GM18508 (cell line): ENCODE results near the gene PRG2.

ENCODE experiments used
- ATAC-seq: cut with Tn5 transposase; IDR thresholded peaks from one replicate; pipeline ENCODE4 v1.9.1; 2021; ENCODE audit warnings: moderate number of reproducible peaks; ENCODE audit not compliant: insufficient read depth, unreplicated experiment

Gene PRG2, protein sequence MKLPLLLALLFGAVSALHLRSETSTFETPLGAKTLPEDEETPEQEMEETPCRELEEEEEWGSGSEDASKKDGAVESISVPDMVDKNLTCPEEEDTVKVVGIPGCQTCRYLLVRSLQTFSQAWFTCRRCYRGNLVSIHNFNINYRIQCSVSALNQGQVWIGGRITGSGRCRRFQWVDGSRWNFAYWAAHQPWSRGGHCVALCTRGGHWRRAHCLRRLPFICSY

DNA sequence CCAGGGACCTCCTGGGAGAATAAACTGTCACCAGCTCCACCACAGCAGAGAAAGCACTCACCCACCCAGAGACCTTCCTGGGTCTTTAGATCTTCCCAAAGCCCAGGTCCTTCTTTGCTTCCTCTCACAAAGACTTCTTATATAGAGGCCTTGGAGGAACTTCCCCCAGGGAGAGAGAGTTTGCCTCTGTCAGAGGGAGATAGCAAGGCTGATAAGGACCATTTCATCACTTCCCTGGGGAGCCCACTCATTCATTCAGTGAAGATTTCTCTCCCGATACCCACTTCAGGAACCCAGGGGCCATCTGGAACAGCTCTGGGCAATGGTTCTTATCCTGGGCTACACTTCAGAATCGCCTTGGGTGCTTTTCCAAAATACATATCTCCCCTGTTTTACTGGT lies at the start of gene PRG2:
TSS of gene PRG2 (minus strand) at position 116 of the 400 bp plus-strand sequence. CDS start 706 bp downstream, outside the sequence.
- no peak for ATAC-seq

DNA sequence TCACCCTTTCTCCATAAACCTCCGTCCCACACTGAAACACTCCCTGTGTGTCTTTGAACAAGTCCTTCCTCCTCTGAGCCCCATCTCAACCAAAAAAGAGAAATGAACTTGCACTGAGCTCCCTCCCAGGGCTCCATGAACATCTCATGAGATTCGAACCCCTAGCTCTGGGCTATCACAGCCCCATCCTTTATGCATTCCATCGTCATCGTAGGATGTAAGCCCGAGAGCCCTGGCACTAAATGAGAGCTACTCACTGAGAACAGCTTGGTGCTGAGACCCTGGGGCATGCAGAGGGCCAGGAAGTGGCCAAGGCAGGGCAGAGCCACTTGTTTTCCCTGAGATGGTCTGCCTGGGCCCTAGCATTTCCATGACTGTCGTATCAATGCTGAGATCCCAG lies 49.3 kb upstream of the PRG2 start:
- no peak for ATAC-seq

DNA sequence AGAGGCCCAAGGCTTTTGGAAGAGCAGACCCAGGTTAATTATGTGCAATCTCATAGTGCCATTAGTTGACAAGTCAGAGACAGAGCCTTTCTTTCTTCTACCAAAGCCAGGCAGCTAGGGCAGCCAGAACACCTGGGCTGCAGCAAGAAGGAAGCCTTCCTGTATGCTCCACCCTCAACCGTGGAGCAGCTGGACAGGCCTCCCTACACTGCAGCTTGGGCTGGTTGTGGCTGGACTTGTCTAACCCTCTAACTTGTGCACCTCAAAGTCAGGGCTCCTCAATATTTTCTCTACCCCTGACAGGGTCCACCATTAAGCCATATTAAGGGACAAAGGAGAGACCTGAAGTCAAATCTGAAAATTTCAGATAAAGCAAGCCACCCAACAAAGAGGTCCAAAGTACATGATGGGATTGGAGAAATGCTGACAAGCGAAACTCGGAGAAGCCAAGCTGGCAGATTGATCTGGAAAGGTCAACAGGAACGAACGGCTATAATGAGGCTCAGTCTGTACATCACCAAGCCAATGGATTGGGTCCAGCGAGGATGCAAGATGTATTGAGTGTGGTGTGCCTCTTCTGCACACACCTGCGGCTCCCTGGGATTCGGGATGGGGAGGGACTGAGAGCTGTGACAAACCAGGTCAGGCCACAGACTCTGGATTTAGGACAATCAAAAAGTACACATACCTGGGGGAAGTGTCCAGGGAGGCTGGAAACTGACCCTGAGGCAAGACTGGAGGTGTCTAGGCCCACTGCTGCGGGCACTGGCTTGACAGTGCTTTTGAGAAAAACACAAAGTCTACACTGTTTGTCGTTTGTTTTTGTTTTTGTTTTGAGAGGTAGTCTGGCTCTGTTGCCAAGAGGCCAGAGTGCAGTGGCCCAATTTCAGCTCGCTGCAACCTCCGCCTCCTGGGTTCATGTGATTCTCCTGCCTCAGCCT lies 48.2 kb upstream of the PRG2 start:
- ATAC-seq = no peak

DNA sequence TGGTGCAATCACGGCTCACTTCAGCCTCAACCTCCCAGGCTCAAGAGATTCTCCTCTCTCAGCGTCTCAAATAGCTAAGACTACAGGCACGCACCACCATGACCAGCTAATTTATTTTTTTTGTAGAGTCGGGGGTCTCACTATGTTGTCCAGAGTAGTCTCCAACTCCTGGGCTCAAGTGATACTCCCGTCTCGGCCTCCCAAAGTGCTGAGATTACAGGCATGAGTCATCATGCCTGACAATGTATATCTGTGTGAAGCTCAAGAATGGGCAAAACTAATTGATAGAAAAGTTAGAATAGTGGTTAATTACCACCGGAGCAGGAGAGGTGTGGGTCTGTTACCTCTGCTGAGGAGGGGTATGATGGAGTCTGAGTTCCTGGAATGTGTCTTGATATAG lies 45.6 kb upstream of the PRG2 start:
- ATAC-seq = no peak

DNA sequence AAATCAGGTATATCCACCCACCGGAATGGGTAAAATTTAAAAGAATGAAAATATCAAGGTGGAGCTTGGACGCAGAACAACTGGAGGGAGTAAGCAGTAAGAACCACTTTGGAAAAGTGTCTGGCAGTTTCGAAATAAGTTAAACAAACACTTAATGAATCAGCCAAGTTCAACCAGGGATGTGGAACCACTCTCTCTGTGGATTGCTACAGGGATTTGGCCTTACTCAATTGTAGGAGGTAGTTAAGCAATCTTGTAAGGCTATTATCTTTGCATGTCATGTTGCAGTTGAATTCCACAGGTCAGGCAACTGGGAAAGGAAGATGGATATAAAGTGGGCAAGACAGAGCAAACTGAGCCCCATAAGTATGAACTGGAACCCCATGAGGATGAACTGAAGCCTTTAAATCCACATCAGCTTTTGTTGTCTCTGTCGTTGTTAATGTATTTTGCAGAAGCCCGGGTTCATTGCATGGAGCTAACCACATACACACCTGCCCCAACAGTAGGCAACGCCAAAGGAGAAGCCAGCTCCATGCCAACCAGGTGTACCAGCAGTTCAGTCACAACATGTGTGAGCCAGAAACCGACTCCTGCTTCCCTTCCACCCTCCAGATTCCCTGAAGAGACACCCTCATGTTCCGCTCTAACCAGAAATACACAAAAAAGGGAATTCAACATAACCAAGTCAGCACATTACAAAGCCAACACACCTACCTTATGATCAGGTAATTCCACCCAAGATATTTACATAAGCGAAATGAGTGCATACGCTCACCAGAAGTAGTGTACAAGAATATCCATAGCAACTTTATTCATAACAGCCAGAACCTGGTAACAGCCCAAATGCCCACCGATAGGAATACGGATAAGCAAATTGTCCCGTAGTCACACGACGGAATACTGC lies 44.4 kb upstream of the PRG2 start:
- no peak for ATAC-seq

DNA sequence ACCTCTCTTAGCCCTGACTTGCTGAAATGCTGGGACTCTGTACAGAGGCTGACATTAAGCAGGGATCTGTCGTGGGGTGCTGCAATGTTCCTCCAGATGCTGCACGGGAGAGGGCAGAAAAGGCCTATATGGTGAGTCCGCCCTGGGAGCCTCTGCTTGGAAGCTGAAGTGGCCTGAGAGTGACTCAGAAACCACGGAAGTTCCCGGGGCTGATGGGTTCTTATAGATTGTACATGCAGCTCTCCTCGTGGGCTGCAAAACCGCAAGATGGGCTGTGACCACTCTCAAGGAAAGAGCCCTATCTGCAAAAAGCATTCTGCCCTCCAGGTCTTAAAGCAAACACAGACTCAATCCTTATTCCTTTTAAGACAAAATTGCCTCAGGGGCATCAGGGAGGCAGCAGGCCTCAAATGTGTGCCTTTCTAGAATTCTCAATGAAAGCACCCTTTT lies 42.3 kb upstream of the PRG2 start:
- no peak for ATAC-seq

DNA sequence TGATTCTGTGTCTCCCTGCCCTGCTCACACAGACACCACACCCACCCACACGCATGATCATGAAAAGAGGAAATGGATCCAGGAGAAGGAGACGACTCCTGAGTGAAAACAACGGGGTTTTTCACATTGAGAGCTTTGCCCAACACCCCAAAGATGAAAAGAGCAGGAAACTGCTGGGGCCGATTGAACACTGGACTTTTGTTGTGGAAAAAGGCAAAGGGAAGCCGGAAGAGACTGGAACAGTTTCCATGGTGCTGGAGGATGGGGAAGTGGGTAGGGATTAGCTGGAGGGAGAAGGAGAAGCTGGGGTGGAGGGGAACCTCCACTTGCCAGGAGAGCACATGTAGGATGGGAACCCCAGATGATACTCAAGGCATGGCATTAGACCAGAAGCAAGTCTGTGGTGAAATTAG lies 41.7 kb upstream of the PRG2 start:
- ATAC-seq = no peak

DNA sequence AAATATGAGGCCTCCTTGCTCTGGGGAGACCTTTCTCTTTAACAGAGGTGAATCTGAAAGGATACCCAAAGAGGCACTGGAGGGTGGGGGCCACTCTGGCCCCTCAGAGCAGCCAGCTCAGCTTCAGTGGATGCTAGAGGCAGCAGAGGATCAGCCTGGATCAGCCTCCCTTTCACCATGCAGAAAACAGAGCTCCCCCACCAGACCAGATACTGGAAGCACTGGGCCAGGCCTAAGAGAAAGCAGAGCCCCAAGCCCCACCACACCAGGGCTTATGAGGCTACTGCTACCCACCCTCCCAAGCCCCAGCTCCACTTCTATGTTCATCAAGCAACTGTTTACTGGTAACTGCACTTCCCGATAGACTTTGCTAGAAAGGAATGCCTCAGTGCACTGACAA lies 40.5 kb upstream of the PRG2 start:
- ATAC-seq = no peak

DNA sequence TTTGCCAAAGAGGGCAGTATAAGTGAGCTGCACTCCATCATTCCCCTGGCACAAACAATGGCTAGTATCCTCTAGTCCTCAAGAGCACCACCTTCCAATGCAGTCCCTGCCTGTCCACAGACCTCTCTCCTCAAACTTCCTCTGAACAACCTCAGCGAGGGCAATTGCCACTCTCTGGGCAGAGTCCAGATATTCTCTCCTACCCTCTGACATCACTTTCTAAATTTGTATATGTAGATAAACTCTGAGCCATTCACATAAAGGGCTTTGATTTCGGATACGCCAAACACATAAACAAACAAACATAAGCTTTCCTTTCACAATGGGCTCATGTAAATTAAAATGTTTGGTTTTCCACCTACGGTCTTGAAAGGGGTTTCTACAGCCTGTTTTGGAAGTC lies 39.5 kb upstream of the PRG2 start:
- ATAC-seq = no peak

DNA sequence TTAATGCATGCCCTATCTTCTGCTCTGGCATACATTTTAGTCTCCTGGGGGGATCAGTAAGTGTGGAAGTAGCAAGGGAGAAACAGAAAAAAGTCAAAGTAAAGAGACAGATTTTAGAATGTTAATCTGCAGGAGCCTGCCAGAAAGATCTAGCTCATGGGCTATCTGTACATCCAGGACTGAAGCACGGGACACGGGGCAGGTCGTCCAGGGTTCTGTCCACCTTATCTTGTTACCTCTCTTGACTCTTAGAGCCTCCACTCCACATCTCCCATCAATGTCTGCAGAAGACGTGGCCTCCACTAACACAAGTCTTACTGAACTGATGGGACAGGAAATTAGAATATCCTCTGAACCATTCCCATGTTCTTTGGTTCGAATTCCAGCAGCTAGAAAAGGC lies 38.2 kb upstream of the PRG2 start:
- ATAC-seq = no peak

DNA sequence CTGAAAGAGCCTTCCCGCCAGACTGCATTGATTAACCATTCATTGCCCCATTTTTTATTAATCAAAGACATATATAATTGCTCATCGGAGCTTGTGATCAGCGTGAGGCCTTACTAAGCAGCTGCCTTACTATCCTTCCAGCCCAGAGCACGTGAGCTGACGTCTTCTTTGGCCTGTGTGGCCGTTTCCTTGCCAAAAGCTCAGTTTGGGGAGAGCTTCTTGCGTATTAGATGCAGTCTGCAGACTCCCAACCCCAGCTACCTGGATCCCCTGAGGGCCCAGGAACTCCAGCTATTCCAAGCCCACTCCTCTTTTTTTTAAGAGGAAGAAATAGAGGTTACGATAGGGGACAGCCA lies 37.3 kb upstream of the PRG2 start:
- no peak for ATAC-seq

DNA sequence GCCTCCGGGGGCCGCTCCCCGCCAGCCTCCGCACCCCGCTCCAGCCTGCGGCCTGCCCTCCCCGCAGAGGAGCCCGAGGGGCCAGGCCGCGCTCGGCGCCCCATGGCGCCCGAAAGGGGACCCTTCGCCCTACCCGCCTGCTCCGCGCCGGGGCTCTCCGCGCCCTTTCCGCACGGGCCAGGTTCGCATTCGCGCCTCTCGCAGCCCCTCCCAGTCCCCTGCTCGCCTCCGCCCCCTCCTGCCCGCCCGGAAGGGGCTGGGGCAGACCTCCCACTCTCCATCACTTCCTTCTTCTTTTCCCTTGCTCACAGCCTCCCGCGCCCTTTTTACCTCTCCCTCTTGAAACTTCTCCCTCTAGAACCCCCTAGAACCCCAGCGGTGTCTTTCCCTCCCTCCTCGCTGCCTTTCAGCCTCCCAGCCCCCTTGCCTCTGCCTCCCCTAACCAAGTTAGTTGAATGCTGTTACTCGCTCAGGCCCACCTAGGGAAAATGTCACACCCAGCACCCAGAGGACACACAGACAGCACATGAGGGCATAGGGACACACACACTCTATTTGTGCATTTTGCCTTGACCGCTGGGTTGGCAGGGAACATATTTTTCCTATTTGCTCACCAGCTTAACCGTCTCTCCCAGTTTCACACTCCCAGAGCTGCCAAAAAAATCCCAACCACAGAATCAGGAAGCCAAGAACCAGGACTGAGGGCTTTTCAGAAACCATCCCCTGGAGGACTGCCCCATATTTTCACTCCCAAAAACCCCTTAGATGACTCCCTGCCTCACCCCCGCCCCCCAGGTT lies 36.7 kb upstream of the PRG2 start, which contains the start of gene SLC43A3:
TSS of gene SLC43A3 (minus strand) at position 193 of the 798 bp plus-strand sequence. CDS start 949 bp downstream, outside the sequence.
- ATAC-seq = peak; percentile 31

DNA sequence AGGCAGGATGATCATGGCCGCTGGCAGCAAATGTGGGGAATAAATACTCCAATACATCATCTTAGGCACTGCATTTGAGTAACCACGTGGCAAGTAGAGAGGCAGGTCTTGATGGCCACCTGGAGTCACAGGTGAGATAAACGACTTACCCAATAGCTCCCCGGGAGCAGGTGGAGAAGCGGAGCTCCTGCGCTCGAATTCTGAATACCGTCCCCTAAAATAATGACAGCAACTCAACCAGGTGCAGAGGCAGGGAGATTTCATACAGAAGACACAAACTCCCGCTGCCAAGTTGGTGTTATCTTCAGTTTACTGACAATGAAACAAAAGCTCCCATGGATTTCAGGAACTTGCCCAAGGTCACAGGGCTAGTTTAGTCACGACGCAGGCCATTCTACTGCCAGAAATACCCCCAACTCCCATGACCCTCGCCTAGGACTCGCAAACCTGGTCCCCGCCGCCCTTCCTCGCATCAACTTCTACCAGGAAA lies 36.0 kb upstream of the PRG2 start:
- no peak for ATAC-seq

DNA sequence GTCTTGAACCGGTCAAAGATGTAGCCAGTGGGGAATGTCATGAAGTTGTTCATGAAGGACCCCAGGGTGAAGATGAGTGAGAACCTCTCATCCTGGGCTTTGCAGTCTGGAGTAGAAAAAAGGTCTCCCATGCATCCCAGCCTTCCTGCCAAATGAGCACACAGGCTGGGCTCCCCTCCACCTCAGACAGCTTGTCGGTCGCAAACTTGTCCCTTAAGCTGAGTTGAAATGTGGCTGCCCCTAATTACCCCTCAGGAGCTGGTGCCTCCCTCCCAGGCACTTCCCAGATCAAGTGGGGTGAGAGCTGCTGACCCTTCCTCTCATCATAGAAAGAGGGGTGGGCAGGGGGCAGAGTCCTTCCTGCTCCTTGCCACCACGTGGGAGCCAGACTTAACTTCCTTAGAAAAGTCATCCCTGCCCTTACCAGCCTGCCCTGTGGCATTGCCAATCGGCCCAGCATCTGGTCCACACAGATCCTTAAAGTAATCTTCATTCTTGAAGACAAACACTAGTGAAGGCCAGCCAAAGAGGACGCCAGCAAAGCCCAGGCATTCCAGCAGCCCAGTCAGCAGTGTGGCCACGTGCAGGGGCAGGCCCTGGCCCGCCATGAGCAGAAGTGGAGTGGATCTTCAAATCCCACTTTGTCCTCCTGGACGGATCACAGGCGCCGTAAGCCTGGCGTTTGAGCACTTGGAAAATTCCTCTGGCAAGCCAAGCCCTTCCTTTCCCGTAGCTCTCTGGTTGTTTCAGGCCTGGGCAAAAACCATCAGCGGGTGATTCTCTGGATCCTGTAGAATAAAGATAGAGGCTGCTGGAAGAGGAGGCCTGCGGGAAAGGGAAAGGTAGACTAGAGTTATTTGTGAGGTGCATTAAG lies 35.4 kb upstream of the PRG2 start:
- no peak for ATAC-seq

DNA sequence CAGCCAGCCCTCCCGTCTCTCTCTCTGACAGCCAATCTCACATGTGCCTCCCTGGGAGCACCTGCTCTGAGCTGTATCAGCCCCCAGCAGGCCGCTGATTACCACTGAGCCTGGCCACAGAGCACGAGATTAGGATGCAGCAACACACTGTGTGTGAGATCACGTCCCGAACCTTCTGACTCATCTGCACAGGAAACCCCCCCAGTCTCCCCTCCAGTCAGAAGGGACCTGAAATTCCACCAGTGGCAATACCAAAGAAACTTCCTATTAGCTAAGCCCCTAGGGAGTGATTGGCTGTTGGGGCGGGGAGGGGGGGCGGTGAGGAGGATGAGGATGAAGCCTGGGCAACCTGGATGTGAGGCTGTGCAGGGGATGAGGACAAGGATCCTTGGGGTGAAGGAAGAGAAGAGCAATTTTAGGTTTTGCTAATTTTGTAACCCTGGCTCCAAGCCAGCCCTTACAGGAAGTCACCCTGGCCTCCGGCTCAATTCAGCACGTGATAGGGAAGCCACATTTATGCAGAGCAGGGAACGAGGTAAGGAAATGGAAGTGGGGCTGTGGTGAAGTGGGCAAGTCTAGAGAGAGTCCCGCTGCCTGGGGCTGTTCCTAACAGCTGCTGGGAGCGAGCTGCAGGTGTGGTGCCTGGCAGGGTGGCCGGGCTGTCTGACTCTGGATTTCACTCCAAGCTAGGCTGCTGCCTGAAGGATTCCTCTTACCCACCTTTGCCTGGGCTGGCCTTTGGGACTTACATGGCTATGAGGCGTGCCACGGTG lies 34.5 kb upstream of the PRG2 start:
- ATAC-seq = peak; percentile 92

DNA sequence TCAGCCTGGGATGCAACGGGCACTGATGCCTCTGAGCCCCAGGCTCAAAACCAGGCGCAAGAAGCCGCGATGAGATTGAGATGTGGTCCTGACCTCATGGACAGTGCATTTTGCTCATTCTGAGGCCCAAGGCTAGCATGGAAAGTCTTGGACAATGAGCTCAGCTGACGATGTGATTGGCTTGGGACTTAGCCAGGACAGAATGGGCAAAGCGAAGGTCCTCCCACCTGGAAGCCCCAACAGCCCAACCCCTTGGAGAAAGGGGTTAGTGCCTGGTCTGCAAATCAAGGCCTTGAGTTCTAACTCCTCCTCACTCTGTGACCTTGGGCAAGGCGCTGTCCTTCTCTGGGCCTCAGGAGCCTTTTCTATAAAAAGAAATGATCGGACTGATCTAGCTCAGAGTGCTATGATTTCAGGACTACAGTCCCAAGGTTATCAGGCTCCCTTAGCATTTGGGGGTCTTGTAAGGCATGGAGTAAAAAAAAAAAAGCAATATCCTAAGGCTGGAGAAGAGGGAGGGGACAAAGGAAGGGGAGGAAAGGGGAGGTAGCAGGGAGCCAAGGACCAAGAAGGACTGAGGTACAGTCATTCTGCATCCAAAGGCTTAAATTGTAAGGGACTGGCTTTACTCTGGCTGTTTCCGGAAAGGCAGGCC lies 33.8 kb upstream of the PRG2 start:
- ATAC-seq = no peak

DNA sequence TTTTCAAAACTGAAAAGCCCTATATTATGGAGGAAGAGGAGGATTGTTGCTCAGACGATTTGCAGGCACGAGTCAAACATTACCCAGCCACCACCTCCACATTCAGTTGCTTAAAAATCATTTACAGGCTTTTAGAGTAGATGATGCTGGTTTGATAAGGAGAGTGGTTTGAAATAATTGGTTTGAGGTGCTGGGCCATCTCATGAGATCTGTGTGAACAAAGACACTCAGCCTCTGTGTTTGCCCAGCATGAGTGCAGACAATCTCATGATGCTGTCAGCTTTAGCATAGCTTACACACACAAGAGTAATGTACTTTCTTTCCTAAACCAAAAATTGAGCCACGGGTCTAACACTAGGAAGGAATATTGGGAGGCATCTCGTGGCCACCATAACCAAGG lies 32.2 kb upstream of the PRG2 start:
- ATAC-seq = no peak
